ENCODE data around the gene GPR55. TPM values are rescaled to one million over a fixed set of nuclear protein-coding genes. Genes with fewer than 3 reads are reported as not detected.

The GPR55 gene
- total RNA-seq, 2 donors from 2014 or later = not detected

DNA sequence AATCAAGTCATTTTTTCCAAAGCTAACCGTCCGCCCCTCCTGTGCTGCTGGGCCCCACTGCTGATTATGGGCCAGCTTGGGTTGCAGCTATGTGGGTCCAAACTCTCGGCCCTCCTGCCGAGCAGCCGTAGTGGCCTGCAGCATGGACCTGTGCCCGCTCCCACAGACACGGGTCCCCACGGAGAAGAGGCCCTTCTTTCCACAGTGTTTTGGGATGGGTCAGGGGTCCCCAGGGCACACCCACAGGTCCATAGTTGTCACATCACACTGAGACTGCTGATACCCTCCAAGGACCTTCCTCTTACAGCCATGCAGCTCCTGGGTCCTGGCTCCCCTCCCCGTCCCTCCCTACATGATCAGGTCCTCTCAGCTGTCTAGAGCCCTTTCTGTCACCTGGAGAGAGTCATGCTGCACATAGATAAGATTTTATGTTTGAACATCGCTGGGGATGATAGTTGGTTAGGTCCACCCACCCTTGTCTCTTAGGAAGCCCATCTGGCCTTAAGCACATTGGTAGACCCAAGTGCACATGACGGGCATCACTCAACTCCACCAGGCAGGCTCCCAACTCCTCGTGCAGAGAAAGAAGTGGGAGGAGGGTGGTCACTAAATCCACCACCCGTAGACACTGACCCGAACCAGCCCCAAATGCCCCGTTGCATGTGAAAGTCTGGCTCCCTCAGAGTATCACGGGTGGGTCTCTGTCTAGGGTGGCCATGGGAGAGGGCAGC is 17.5 kb downstream of the GPR55 start:
- Histone ChIP-seq H3K4me3 (no peak overlapping the region), H3K9me3 (no peaks in the 10 kb centered on the region), H3K4me1 (ENCODE audit: control insufficient read depth in 1 of 2, low read depth in 2 of 2) (no peaks in the 10 kb centered on the region), H3K36me3 (no peaks in the 10 kb centered on the region), H3K27ac (no peak overlapping the region), H3K27me3 (replicated peaks; ENCODE audit: insufficient read depth) (no peaks in the 10 kb centered on the region)
- TF ChIP-seq, protein P1, sequence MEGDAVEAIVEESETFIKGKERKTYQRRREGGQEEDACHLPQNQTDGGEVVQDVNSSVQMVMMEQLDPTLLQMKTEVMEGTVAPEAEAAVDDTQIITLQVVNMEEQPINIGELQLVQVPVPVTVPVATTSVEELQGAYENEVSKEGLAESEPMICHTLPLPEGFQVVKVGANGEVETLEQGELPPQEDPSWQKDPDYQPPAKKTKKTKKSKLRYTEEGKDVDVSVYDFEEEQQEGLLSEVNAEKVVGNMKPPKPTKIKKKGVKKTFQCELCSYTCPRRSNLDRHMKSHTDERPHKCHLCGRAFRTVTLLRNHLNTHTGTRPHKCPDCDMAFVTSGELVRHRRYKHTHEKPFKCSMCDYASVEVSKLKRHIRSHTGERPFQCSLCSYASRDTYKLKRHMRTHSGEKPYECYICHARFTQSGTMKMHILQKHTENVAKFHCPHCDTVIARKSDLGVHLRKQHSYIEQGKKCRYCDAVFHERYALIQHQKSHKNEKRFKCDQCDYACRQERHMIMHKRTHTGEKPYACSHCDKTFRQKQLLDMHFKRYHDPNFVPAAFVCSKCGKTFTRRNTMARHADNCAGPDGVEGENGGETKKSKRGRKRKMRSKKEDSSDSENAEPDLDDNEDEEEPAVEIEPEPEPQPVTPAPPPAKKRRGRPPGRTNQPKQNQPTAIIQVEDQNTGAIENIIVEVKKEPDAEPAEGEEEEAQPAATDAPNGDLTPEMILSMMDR (IDR thresholded peaks at IDR 0.05) = no peak
- DNase-seq (ENCODE audit: low spot score) = no peak
- no peak for ATAC-seq (ENCODE audit: insufficient number of reproducible peaks, low FRiP score, low read depth)

DNA sequence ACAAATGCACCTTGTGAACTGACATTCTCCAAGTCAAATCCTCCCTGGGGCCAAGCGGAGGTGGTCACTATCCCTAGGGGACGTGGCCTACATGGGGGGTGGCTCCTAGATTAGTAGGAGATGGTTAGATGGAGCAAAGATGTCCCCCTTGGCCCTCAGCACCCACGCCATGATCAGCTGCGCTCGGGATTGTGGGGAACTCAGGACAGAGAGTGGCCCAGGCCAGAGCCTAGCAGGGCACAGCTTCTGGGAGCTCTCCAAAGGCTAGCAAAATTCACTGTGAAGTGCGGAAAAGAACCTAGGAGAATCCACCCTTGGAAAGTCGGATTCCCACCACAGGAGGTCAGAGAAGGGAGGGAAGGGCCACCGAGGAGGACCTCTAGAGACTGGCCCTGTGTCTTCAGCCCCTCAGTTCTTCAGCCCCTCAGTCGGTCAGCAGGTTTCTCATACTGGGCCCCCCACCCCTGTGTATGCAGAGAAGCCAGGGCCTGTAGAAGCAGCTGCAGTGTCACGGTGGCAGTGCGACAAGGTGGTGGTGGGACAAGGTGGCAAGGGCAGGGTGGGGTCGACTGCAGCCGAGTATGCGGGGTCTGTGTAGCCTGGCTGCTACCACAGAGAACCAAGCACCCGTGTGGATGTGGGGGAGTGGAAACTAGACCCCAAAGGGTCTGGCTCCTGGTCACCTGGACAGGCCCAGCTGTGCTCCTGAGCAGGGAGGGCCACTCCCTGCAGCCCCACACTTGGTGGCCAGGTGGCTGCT is 18.4 kb downstream of the GPR55 start:
- DNase-seq (ENCODE audit: low spot score) (no peak), ATAC-seq (ENCODE audit: insufficient number of reproducible peaks, low FRiP score, low read depth) (no peak)
- Histone ChIP-seq H3K4me3 (no peak overlapping the region), H3K27me3 (replicated peaks; ENCODE audit: insufficient read depth) (no peaks in the 10 kb centered on the region), H3K4me1 (ENCODE audit: control insufficient read depth in 1 of 2, low read depth in 2 of 2) (no peaks in the 10 kb centered on the region), H3K36me3 (no peaks in the 10 kb centered on the region), H3K27ac (no peak overlapping the region), H3K9me3 (no peaks in the 10 kb centered on the region)
- TF ChIP-seq, protein P1 (IDR thresholded peaks at IDR 0.05) = no peak

DNA sequence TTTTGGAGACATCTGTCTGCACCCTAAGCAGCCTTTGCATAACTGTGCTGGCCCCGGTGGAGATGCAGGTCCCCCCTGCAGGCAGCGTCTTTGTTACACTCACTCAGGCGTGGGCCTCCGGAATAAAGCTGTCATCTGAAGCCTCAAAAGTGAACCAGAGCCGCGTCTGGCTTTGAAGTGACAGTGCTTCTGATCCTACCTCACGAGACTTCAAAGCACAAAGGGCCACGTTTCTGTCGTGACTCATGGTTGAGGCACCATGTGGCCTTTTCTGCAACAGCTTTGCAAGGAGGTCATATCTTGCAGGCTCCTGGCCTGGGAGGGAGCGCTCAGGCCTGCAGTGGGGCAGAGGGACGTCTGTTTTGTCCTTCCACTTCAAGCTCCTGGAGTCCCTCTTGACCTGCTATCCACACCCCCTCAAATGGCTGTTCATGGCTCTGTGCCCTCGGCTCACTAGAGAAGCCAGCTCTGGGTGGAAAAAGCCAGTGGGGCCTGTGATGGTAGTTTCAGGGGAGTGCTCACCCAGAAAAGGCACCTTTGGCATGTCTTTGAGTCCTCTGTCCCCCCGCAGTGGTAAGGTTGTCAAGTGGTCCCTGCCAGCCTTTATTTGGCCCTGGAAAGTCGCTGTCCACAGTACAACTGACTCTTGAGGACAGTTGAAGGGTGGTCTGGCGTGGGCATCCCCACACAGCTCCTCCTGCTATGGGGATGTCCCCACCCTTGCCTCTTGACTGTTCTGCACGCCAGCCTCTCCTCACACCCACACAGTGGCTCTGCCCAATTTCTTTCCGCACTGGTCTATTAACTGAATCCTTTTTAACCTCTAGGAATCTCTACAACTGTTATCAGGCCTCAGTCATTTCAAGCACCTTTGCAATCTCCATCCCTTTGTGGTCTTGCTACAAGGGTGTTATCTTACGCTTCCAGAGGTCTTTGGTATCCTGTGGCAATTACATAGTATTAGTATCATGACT is 19.3 kb downstream of the GPR55 start:
- Histone ChIP-seq H3K27ac (no peak overlapping the region), H3K9me3 (no peaks in the 10 kb centered on the region), H3K4me3 (no peak overlapping the region), H3K4me1 (ENCODE audit: control insufficient read depth in 1 of 2, low read depth in 2 of 2) (no peaks in the 10 kb centered on the region), H3K36me3 (no peaks in the 10 kb centered on the region), H3K27me3 (replicated peaks; ENCODE audit: insufficient read depth) (no peaks in the 10 kb centered on the region)
- DNase-seq (ENCODE audit: low spot score) (no peak), ATAC-seq (ENCODE audit: insufficient number of reproducible peaks, low FRiP score, low read depth) (no peak)
- TF ChIP-seq, protein P1 (IDR thresholded peaks at IDR 0.05) = no peak

DNA sequence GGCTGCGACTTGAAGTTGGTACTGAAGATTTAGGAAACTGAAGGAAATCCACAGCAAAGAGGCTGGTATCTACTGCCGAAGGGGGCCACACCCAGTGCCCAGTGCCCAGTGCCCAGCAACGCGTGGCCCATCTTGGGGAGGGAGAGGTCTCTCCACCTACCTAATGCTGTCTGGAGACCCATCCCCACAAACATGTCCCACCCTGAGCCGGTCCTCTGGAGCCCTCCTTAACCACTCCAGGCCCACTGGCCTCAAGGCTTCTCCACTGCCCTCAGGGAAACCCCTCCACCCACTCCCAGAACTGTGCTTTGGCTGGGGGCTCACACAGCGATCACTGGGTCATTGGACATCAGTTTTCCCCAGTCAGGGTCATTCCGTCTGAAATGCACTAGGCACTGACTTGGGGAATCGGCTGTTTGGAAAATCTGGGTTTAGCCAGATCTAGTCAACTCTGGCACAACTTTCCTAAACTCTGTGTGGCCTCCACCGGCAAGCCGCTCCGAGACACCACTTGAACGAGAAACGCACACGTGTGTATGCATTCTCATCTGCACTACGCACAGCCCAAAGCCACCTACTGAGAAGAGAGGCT is 20.1 kb downstream of the GPR55 start:
- Histone ChIP-seq H3K27me3 (replicated peaks; ENCODE audit: insufficient read depth) (no peaks in the 10 kb centered on the region), H3K36me3 (no peaks in the 10 kb centered on the region), H3K4me3 (no peak overlapping the region), H3K27ac (no peak overlapping the region), H3K4me1 (ENCODE audit: control insufficient read depth in 1 of 2, low read depth in 2 of 2) (no peaks in the 10 kb centered on the region), H3K9me3 (no peaks in the 10 kb centered on the region)
- TF ChIP-seq, protein P1 (IDR thresholded peaks at IDR 0.05) = no peak
- DNase-seq (ENCODE audit: low spot score) (no peak), ATAC-seq (ENCODE audit: insufficient number of reproducible peaks, low FRiP score, low read depth) (no peak)
